Heart right ventricle (tissue), 16 donors: ENCODE data around the gene SH3BP4. TPM values are rescaled to one million over a fixed set of nuclear protein-coding genes. Genes with fewer than 3 reads are reported as not detected.
A peak's percentile ranks its signal among the peaks of the same experiment; 100 is the strongest.

ENCODE experiments used
- ATAC-seq, 8 donors: fragments of 200-7000 bp; cut with Tn5 transposase; one replicate each; pipeline ENCODE4 v1.9.1; 2020; ENCODE audit warnings: mild to moderate bottlenecking in 8 of 8, moderate library complexity in 8 of 8, moderate number of reproducible peaks in 1 of 8
- DNase-seq, 2 donors: peaks; one replicate each; pipeline ENCODE4 v3.0.0-alpha.2; 2020
- H3K27ac ChIP-seq, 10 donors: fragments of 200-600 bp; sonication (generic) in 2 of 10; one replicate each; pipeline versions ENCODE4 v1.5.0 to v1.8.0; 2020 to 2022; ENCODE audit warnings: mild to moderate bottlenecking in 3 of 10
- H3K27me3 ChIP-seq, 7 donors: fragments of 200-600 bp; one replicate each; pipeline ENCODE4 v1.8.0; 2021 to 2022; ENCODE audit warnings: mild to moderate bottlenecking in 2 of 7
- H3K36me3 ChIP-seq, 9 donors: fragments of 200-600 bp; sonication (generic) in 1 of 9; one replicate each; pipeline versions ENCODE4 v1.5.0 to v1.8.0; 2020 to 2022; ENCODE audit warnings: mild to moderate bottlenecking in 2 of 9
- H3K4me1 ChIP-seq, 9 donors: fragments of 200-600 bp; sonication (generic) in 1 of 9; one replicate each; pipeline versions ENCODE4 v1.5.0 to v1.8.0; 2020 to 2022; ENCODE audit warnings: mild to moderate bottlenecking in 4 of 9
- H3K4me3 ChIP-seq, 10 donors: fragments of 200-600 bp; sonication (generic) in 2 of 10; one replicate each; pipeline versions ENCODE4 v1.5.0 to v1.8.0; 2020 to 2022; ENCODE audit warnings: mild to moderate bottlenecking in 7 of 10, moderate library complexity in 2 of 10
- H3K9me3 ChIP-seq, 11 donors: fragments of 200-600 bp in 10 of 11; sonication (generic) in 2 of 11; one replicate each; pipeline versions ENCODE4 v1.5.0 to v1.8.0; 2013 to 2022; ENCODE audit warnings: mild to moderate bottlenecking in 2 of 11, control low read depth in 1 of 11, moderate library complexity in 1 of 11
- WGBS, 2 donors: extraction: QIAGEN DNeasy Blood & Tissue Kit; methylation state at CpG; one replicate each; pipeline ENCODE4 v1.1.7; 2013; ENCODE audit warnings: inconsistent platforms in 1 of 2; 5-methylcytosine and 5-hydroxymethylcytosine counted together
- intact Hi-C, 10 donors: fragments of 100-400 bp; cut with DNase I; formaldehyde crosslinking; loops; one replicate each; pipeline versions ENCODE4 v1.11.1 to v1.14.2; 2022
- polyA plus RNA-seq, 2 donors: library from polyadenylated mRNA; stranded (reverse); fragments of 200-250 nt; gene quantifications; one replicate each; pipeline ENCODE4 v1.2.3, GENCODE V29; 2013
- total RNA-seq, 10 donors: library from RNA; stranded (reverse); fragmentation: NEBNext Ultra II Directional in 3 of 10; extraction: Animal tissue kit (Norgen Biotek cat#: 25700) in 3 of 10; gene quantifications; one replicate each; pipeline versions ENCODE4 v1.2.1 to v1.2.4, GENCODE V29; 2021 to 2023
- TF ChIP-seq, protein P1 (sequence below), 9 donors: fragments of 200-600 bp; sonication (generic) in 2 of 9; IDR thresholded peaks; one replicate each; pipeline versions ENCODE4 v1.5.0 to v1.8.0; 2021 to 2022; ENCODE audit warnings: antibody characterized with exemption in 9 of 9, mild to moderate bottlenecking in 5 of 9, moderate library complexity in 1 of 9
- donor health status: Arrhythmogenic right ventricular cardiomyopathy.
- donor health status: ischemic (EF 13 %, LVEDD 7.1; RV severe dilation, severe dysfunction).
- donor health status: healthy with polysubstance abuse.
- donor health status: DM: no; HTN: yes; CAD: no.
- donor health status: DM: no; HTN: no; CAD: no.
- donor health status: ischemic (EF 25% LVEDD 6.9; RV normal size, moderate dysfunction).
- donor health status: ischemic (EF 25% LVEDD 5.7; RV mildly dilated, moderate dysfunction).
- donor health status: healthy.
- donor health status: DM: yes; HTN: yes; CAD: no.
- donor health status: Ischemic cardiomyopathy.
- donor health status: ischemic (EF 35%, LVEDD 5.7; RV mildly dilated, moderate dysfunction).
- donor health status: nonischemic (EF 11% LVEDD 7.7; RV severe dilation, severe dysfunction).
- donor health status: DM: yes; HTN: yes; CAD: no.
- donor health status: PGD.
- donor health status: ischemic (EF 29% LVEDD 5.4; RV normal size, mild dysfunction).
- donor health status: nonischemic (EF 23%, LVEDD 6.1; RV moderate dilation, normal function).

SH3BP4 gene
- total and polyA plus RNA-seq, 12 donors: 6.3 to 15.3 (median 10.8) TPM

DNA sequence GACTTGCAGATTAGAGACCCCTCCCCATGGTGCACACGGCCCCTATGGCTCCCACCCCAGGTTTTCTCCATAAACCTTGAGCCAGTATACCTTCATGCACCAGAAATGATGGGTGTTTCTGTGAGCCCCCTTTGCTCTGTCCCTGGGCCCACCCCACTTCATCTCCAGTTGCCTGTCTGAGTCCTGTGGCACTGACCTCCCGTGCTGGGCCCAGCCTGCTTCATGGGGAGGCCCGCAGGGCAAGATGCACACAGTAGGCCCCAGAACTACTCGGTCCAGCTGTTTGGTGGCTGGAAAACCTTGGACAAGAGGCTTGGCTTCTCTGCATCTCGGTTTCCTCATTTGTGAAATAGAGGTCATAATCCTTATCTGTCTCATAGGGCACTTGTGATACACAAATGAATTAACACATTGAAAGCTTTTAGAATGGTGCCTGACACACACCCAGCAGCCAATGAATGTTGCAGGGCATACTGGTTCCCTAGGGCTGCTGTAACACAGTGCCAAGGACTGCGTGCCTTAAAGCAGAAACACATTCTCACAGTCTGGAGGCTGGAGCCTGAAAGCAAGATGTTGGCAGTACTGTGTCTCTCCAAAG is 58.4 kb downstream of the SH3BP4 start:
- DNase-seq: no peak
- TF ChIP-seq, protein P1, sequence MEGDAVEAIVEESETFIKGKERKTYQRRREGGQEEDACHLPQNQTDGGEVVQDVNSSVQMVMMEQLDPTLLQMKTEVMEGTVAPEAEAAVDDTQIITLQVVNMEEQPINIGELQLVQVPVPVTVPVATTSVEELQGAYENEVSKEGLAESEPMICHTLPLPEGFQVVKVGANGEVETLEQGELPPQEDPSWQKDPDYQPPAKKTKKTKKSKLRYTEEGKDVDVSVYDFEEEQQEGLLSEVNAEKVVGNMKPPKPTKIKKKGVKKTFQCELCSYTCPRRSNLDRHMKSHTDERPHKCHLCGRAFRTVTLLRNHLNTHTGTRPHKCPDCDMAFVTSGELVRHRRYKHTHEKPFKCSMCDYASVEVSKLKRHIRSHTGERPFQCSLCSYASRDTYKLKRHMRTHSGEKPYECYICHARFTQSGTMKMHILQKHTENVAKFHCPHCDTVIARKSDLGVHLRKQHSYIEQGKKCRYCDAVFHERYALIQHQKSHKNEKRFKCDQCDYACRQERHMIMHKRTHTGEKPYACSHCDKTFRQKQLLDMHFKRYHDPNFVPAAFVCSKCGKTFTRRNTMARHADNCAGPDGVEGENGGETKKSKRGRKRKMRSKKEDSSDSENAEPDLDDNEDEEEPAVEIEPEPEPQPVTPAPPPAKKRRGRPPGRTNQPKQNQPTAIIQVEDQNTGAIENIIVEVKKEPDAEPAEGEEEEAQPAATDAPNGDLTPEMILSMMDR (IDR thresholded peaks at IDR 0.05): no peak
- no peak overlapping the region for H3K27ac ChIP-seq
- H3K36me3 ChIP-seq: no peaks in the 10 kb centered on the region
- WGBS, 2 donors: 82 to 86% methylated on average over 6 of the region's 6 CpGs
- H3K4me3 ChIP-seq: no peak overlapping the region
- H3K9me3 ChIP-seq: peaks cover 0 to 7% (median 0%) of the 10 kb centered on the region in 11 donors
- intact Hi-C loops: no loop called here
- ATAC-seq: peak in 1 of 8 donors; percentile 28
- peaks cover 10 to 63% (median 25%) of the 10 kb centered on the region in 9 donors for H3K4me1 ChIP-seq
- H3K27me3 ChIP-seq: no peaks in the 10 kb centered on the region

DNA sequence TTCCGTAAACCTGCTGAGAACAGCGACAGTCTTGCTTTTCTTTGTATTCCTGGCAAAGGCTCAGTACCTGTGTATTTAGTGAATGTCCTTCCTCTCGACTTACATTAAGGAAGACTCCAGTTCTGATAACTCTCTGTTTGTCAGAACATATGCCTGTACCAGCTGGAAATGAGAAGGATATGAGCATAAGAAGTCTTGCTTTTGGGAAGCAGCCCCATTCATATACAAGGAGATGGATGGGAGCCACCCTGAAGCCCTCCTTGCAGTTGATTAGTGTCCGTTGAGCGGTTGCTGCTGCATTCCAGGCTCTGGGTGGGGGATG is 59.8 kb downstream of the SH3BP4 start:
- H3K4me3 ChIP-seq: no peak overlapping the region
- H3K27ac ChIP-seq: no peak overlapping the region
- H3K4me1 ChIP-seq: peaks cover 3 to 49% (median 15%) of the 10 kb centered on the region in 9 donors
- H3K9me3 ChIP-seq: peaks cover 0 to 14% (median 3%) of the 10 kb centered on the region in 11 donors
- no peaks in the 10 kb centered on the region for H3K27me3 ChIP-seq
- WGBS, 2 donors: 72 to 79% methylated on average over 5 of the region's 5 CpGs
- ATAC-seq (no peak), DNase-seq (no peak)
- no peaks in the 10 kb centered on the region for H3K36me3 ChIP-seq
- TF ChIP-seq, protein P1 (IDR thresholded peaks at IDR 0.05): no peak
- intact Hi-C loops: no loop called here

DNA sequence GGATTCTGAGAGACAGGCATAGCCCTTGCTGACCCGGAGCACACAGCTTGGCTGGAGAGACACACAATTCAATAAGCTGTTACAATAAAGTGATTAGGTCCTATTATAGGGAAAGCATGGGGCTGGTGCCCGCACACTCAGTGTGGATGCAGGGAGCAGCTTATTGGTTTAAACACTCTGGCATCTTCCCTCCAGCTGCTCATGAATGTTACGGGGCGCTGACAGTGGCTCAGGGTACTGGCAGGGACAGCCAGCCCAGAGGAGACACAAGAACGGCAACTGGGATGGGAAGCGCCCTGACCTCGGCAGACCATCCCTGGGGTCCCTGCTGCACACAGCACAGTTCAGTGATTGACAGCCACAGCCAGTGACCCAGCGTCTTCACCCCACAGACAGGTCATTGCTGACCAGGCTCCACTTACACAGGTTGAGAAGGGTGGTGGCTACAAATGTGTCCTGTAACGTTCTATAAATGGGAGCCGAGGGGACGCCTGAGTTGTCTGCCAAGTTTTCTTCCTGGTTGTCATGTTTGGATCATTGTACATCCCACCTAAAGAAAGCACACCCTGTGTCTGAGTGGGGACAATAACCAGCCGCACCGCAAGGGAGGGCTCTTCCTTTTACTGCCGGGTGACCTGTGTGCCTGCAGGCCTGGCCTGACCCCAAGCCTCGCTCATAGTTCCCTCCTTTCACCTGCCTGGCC is 60.3 kb downstream of the SH3BP4 start:
- DNase-seq: no peak

DNA sequence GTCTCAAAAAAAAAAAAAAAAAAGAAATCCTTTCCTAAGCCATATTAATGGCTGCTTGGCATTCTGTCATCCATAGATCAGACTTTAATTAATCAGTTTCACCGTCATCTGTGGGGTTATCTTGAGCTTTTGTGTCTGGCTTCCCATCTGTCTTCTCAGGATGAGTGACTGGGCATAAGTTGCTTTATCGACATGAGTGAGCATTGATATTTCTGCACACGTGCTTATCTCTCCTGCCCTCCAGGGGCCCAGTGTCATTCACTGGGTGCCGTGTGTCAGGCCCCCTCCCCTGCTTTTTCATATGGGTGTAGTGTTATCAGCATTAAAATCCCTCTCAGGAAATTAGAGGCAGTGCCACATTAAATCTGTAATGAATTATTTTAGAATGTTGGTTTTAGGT is 65.6 kb downstream of the SH3BP4 start:
- Histone ChIP-seq H3K4me1 (peaks cover 0 to 5% (median 0%) of the 10 kb centered on the region in 9 donors), H3K9me3 (peaks cover 0 to 14% (median 3%) of the 10 kb centered on the region in 11 donors), H3K4me3 (no peak overlapping the region), H3K27me3 (no peaks in the 10 kb centered on the region), H3K36me3 (no peaks in the 10 kb centered on the region), H3K27ac (no peak overlapping the region)
- TF ChIP-seq, protein P1 (IDR thresholded peaks at IDR 0.05): no peak
- intact Hi-C loops: no loop called here
- no peak for DNase-seq
- WGBS, 2 donors: 64 to 70% methylated on average over 4 of the region's 4 CpGs
- no peak for ATAC-seq

More for the DNA sequence above, 60.3 kb downstream of the SH3BP4 start:
- TF ChIP-seq, protein P1 (IDR thresholded peaks at IDR 0.05): no peak
- 53 to 56% methylated on average over 15 of the region's 15 CpGs for WGBS, 2 donors
- H3K27me3 ChIP-seq: no peaks in the 10 kb centered on the region
- H3K4me1 ChIP-seq: peaks cover 3 to 44% (median 14%) of the 10 kb centered on the region in 9 donors
- intact Hi-C loops: no loop called here
- H3K36me3 ChIP-seq: no peaks in the 10 kb centered on the region
- H3K9me3 ChIP-seq: peaks cover 0 to 14% (median 3%) of the 10 kb centered on the region in 11 donors
- peak in 7 of 8 donors; percentile 22 to 49 (median 38) for ATAC-seq
- no peak overlapping the region for H3K27ac ChIP-seq
- no peak overlapping the region for H3K4me3 ChIP-seq
